Activated naive CD8-positive, alpha-beta T cell treated with anti-CD3 and anti-CD28 coated beads, Interleukin-2, amount 50 U/mL, for 24 hours (primary cell): ENCODE results near the gene PIP4K2A.

Source experiments
- ATAC-seq: fragments of 150-1000 bp; cut with Tn5 transposase; one replicate; pipeline ENCODE4 v1.10.0; 2021
- DNase-seq: peaks from one replicate; pipeline ENCODE4 v3.0.0; 2021
- H3K27ac Mint-ChIP-seq: one replicate; pipeline ENCODE4 v1.8.0; 2021; ENCODE audit warnings: mild to moderate bottlenecking, mixed read lengths
- H3K27me3 Mint-ChIP-seq: one replicate; pipeline ENCODE4 v1.8.0; 2021; ENCODE audit warnings: mixed read lengths
- H3K36me3 Mint-ChIP-seq: one replicate; pipeline ENCODE4 v1.8.0; 2021; ENCODE audit warnings: low read depth, mixed read lengths
- H3K4me1 Mint-ChIP-seq: one replicate; pipeline ENCODE4 v1.8.0; 2021; ENCODE audit warnings: mixed read lengths
- H3K4me3 Mint-ChIP-seq: one replicate; pipeline ENCODE4 v1.8.0; 2021; ENCODE audit warnings: mild to moderate bottlenecking, moderate library complexity, mixed read lengths
- H3K9me3 Mint-ChIP-seq: one replicate; pipeline ENCODE4 v1.8.0; 2021; ENCODE audit warnings: mixed read lengths

The PIP4K2A gene

GRCh38 chr10:22593636-22594198, 120.7 kb downstream of the PIP4K2A start:
- DNase-seq (no peak), ATAC-seq (no peak)
- H3K27ac Mint-ChIP-seq: peak overlapping the region; percentile 18
- H3K36me3 Mint-ChIP-seq: peaks cover 31% of the 10 kb centered on the region
- peaks cover 52% of the 10 kb centered on the region for H3K4me1 Mint-ChIP-seq
- H3K9me3 Mint-ChIP-seq: no peaks in the 10 kb centered on the region
- no peak overlapping the region for H3K4me3 Mint-ChIP-seq
- no peaks in the 10 kb centered on the region for H3K27me3 Mint-ChIP-seq

- DNase-seq (no peak), ATAC-seq (no peak)
- H3K36me3 Mint-ChIP-seq: peaks cover 33% of the 10 kb centered on the region
- H3K9me3 Mint-ChIP-seq: no peaks in the 10 kb centered on the region
- H3K4me3 Mint-ChIP-seq: no peak overlapping the region
- no peak overlapping the region for H3K27ac Mint-ChIP-seq
- H3K4me1 Mint-ChIP-seq: peaks cover 45% of the 10 kb centered on the region
- no peaks in the 10 kb centered on the region for H3K27me3 Mint-ChIP-seq
These were observed 121.4 kb downstream of the PIP4K2A start for GRCh38 chr10:22593026-22593425.

- ATAC-seq (no peak), DNase-seq (no peak)
- no peaks in the 10 kb centered on the region for H3K27me3 Mint-ChIP-seq
- no peak overlapping the region for H3K4me3 Mint-ChIP-seq
- peaks cover 40% of the 10 kb centered on the region for H3K36me3 Mint-ChIP-seq
- H3K9me3 Mint-ChIP-seq: no peaks in the 10 kb centered on the region
- H3K4me1 Mint-ChIP-seq: peaks cover 29% of the 10 kb centered on the region
- H3K27ac Mint-ChIP-seq: no peak overlapping the region
These were observed 124.4 kb downstream of the PIP4K2A start for GRCh38 chr10:22589851-22590514.

- no peaks in the 10 kb centered on the region for H3K27me3 Mint-ChIP-seq
- no peak for DNase-seq
- H3K4me1 Mint-ChIP-seq: peaks cover 25% of the 10 kb centered on the region
- H3K9me3 Mint-ChIP-seq: no peaks in the 10 kb centered on the region
- no peak for ATAC-seq
- H3K4me3 Mint-ChIP-seq: no peak overlapping the region
- peaks cover 46% of the 10 kb centered on the region for H3K36me3 Mint-ChIP-seq
- H3K27ac Mint-ChIP-seq: no peak overlapping the region
These were observed 125.9 kb downstream of the PIP4K2A start for GRCh38 chr10:22588462-22588861.

GRCh38 chr10:22583683-22584082, 130.7 kb downstream of the PIP4K2A start:
- DNase-seq (no peak), ATAC-seq (no peak)
- no peaks in the 10 kb centered on the region for H3K9me3 Mint-ChIP-seq
- peaks cover 50% of the 10 kb centered on the region for H3K36me3 Mint-ChIP-seq
- no peak overlapping the region for H3K27ac Mint-ChIP-seq
- H3K4me3 Mint-ChIP-seq: no peak overlapping the region
- H3K4me1 Mint-ChIP-seq: peaks cover 28% of the 10 kb centered on the region
- H3K27me3 Mint-ChIP-seq: no peaks in the 10 kb centered on the region

GRCh38 chr10:22581461-22581860, 132.9 kb downstream of the PIP4K2A start:
- Mint-ChIP-seq H3K9me3 (no peaks in the 10 kb centered on the region), H3K36me3 (peaks cover 51% of the 10 kb centered on the region), H3K27ac (no peak overlapping the region), H3K4me3 (no peak overlapping the region), H3K4me1 (peaks cover 41% of the 10 kb centered on the region), H3K27me3 (no peaks in the 10 kb centered on the region)
- no peak for DNase-seq
- no peak for ATAC-seq

GRCh38 chr10:22580711-22581110, 133.7 kb downstream of the PIP4K2A start:
- H3K27me3 Mint-ChIP-seq: no peaks in the 10 kb centered on the region
- peaks cover 38% of the 10 kb centered on the region for H3K4me1 Mint-ChIP-seq
- peaks cover 47% of the 10 kb centered on the region for H3K36me3 Mint-ChIP-seq
- ATAC-seq (no peak), DNase-seq (no peak)
- no peaks in the 10 kb centered on the region for H3K9me3 Mint-ChIP-seq
- no peak overlapping the region for H3K27ac Mint-ChIP-seq
- no peak overlapping the region for H3K4me3 Mint-ChIP-seq

- Mint-ChIP-seq H3K27ac (no peak overlapping the region), H3K36me3 (peaks cover 48% of the 10 kb centered on the region), H3K27me3 (no peaks in the 10 kb centered on the region), H3K4me1 (peaks cover 40% of the 10 kb centered on the region), H3K9me3 (no peaks in the 10 kb centered on the region), H3K4me3 (no peak overlapping the region)
- DNase-seq: no peak
- ATAC-seq: no peak
These were observed 134.6 kb downstream of the PIP4K2A start for GRCh38 chr10:22579826-22580225.

- Mint-ChIP-seq H3K9me3 (no peaks in the 10 kb centered on the region), H3K27ac (peak overlapping the region; percentile 67), H3K4me3 (no peak overlapping the region), H3K36me3 (peaks cover 43% of the 10 kb centered on the region), H3K27me3 (no peaks in the 10 kb centered on the region), H3K4me1 (peaks cover 58% of the 10 kb centered on the region)
- DNase-seq: peak; percentile 25
- no peak for ATAC-seq
These were observed 140.4 kb downstream of the PIP4K2A start for GRCh38 chr10:22573820-22574569.

- peaks cover 52% of the 10 kb centered on the region for H3K4me1 Mint-ChIP-seq
- no peaks in the 10 kb centered on the region for H3K27me3 Mint-ChIP-seq
- peaks cover 55% of the 10 kb centered on the region for H3K36me3 Mint-ChIP-seq
- ATAC-seq (peak; percentile 86), DNase-seq (no peak)
- no peaks in the 10 kb centered on the region for H3K9me3 Mint-ChIP-seq
- no peak overlapping the region for H3K4me3 Mint-ChIP-seq
- peak overlapping the region; percentile 68 for H3K27ac Mint-ChIP-seq
These were observed 143.5 kb downstream of the PIP4K2A start for GRCh38 chr10:22570733-22571430.

GRCh38 chr10:22570234-22570633, 144.1 kb downstream of the PIP4K2A start:
- DNase-seq (no peak), ATAC-seq (no peak)
- Mint-ChIP-seq H3K4me3 (no peak overlapping the region), H3K27me3 (no peaks in the 10 kb centered on the region), H3K27ac (peak overlapping the region; percentile 68), H3K4me1 (peaks cover 50% of the 10 kb centered on the region), H3K9me3 (no peaks in the 10 kb centered on the region), H3K36me3 (peaks cover 56% of the 10 kb centered on the region)

- Mint-ChIP-seq H3K27me3 (no peaks in the 10 kb centered on the region), H3K4me1 (peaks cover 54% of the 10 kb centered on the region), H3K27ac (no peak overlapping the region), H3K4me3 (no peak overlapping the region), H3K9me3 (no peaks in the 10 kb centered on the region), H3K36me3 (peaks cover 64% of the 10 kb centered on the region)
- no peak for ATAC-seq
- no peak for DNase-seq
These were observed 145.4 kb downstream of the PIP4K2A start for GRCh38 chr10:22568928-22569327.

GRCh38 chr10:22564060-22564459, 150.3 kb downstream of the PIP4K2A start:
- peak overlapping the region; percentile 63 for H3K27ac Mint-ChIP-seq
- H3K4me1 Mint-ChIP-seq: peaks cover 19% of the 10 kb centered on the region
- no peaks in the 10 kb centered on the region for H3K9me3 Mint-ChIP-seq
- H3K4me3 Mint-ChIP-seq: no peak overlapping the region
- peaks cover 51% of the 10 kb centered on the region for H3K36me3 Mint-ChIP-seq
- no peak for ATAC-seq
- no peaks in the 10 kb centered on the region for H3K27me3 Mint-ChIP-seq
- DNase-seq: no peak

- H3K27ac Mint-ChIP-seq: no peak overlapping the region
- no peak for ATAC-seq
These were observed 152.5 kb downstream of the PIP4K2A start for GRCh38 chr10:22561909-22562308.

GRCh38 chr10:22560913-22561239, 153.5 kb downstream of the PIP4K2A start:
- H3K4me3 Mint-ChIP-seq: no peak overlapping the region
- DNase-seq (no peak), ATAC-seq (no peak)
- H3K9me3 Mint-ChIP-seq: no peaks in the 10 kb centered on the region
- H3K27me3 Mint-ChIP-seq: no peaks in the 10 kb centered on the region
- H3K4me1 Mint-ChIP-seq: peaks cover 11% of the 10 kb centered on the region
- H3K36me3 Mint-ChIP-seq: peaks cover 25% of the 10 kb centered on the region
- no peak overlapping the region for H3K27ac Mint-ChIP-seq

More at GRCh38 chr10:22561909-22562308, 152.5 kb downstream of the PIP4K2A start:
- Mint-ChIP-seq H3K27me3 (no peaks in the 10 kb centered on the region), H3K9me3 (no peaks in the 10 kb centered on the region), H3K36me3 (peaks cover 35% of the 10 kb centered on the region), H3K4me3 (no peak overlapping the region), H3K4me1 (peaks cover 15% of the 10 kb centered on the region)
- DNase-seq: no peak
